Activated naive CD8-positive, alpha-beta T cell treated with anti-CD3 and anti-CD28 coated beads, Interleukin-2, amount 10 ng/mL, durations not matched to agents 7 days and 5 days (primary cell): ENCODE data around the gene SNRNP70. TPM values are rescaled to one million over a fixed set of nuclear protein-coding genes. Genes with fewer than 3 reads are reported as not detected.
"Not testable (repeated sequence)": the region's sequence is repeated elsewhere in the genome, so short reads cannot be mapped to it uniquely, and the experiment has no call there.

Experiments used
- ATAC-seq: fragments of 150-1000 bp; cut with Tn5 transposase; one replicate; pipeline ENCODE4 v1.10.0; 2021; ENCODE audit warnings: low read depth, moderate library complexity
- POLR2A ChIA-PET: fragments of 350-600 bp; sonication (Branson Sonifier 250); formaldehyde crosslinking; loops from one replicate; lab custom pipeline; 2021; ENCODE audit warnings: antibody characterized with exemption; lab: Charles Lee
- DNase-seq: peaks from one replicate; pipeline ENCODE4 v3.0.0; 2021
- H3K27ac Mint-ChIP-seq: one replicate; pipeline ENCODE4 v1.8.0; 2022; ENCODE audit warnings: mild to moderate bottlenecking, mixed read lengths
- H3K27me3 Mint-ChIP-seq: one replicate; pipeline ENCODE4 v1.8.0; 2022; ENCODE audit warnings: mild to moderate bottlenecking, moderate library complexity, mixed read lengths
- H3K36me3 Mint-ChIP-seq: one replicate; pipeline ENCODE4 v1.8.0; 2021; ENCODE audit warnings: mild to moderate bottlenecking, mixed read lengths
- H3K4me1 Mint-ChIP-seq: one replicate; pipeline ENCODE4 v1.8.0; 2021; ENCODE audit warnings: mixed read lengths
- H3K4me3 Mint-ChIP-seq: one replicate; pipeline ENCODE4 v1.8.0; 2022; ENCODE audit warnings: mild to moderate bottlenecking, moderate library complexity, mixed read lengths
- H3K9me3 Mint-ChIP-seq: one replicate; pipeline ENCODE4 v1.8.0; 2021; ENCODE audit warnings: mixed read lengths
- total RNA-seq, 2 experiments: library from RNA; stranded (reverse); gene quantifications; one replicate each; pipeline ENCODE4 v1.2.3, GENCODE V29; 2021

The SNRNP70 gene
- total RNA-seq, 2 experiments from 2014 or later: 321 to 328 TPM

DNA sequence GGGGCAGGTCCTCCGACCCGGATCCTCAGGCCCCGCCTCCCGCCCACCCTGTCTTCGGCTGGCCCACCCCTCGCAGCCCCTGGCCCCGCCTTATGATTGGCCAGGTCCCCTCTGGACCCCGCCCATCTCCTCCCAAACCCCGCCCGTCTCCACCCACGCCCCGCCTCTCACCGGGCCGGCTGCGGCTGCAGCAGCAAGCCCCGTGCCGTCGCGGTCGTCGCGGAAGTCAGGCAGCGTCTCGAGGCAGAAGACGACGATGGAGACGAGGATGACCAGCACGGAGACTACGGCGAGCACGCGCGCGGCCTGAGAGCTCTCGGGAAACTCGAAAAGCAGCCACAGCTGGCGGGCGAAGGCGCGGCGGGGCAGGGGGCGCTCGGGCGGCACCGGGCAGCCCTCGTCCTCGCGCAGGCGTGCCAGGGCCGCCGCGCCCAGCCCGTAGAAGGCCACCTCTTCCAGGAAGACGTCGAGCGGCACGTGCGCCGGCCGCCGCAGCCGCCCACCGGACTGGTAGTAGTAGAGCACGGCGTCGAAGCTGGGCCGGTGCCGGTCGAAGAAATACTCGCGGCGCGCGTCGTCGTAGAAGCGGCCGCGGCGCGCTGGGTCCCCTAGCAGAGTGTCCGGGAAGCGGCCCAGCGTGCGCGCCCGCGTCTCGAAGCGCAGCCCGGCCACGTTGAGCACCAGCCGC is 13.2 kb upstream of the SNRNP70 start:
- H3K4me1 Mint-ChIP-seq: peaks cover 6% of the 10 kb centered on the region
- no peak overlapping the region for H3K4me3 Mint-ChIP-seq
- H3K27ac Mint-ChIP-seq: no peak overlapping the region
- peaks cover 3% of the 10 kb centered on the region for H3K9me3 Mint-ChIP-seq
- ATAC-seq: no peak
- peaks cover 63% of the 10 kb centered on the region for H3K27me3 Mint-ChIP-seq
- no peak for DNase-seq
- POLR2A ChIA-PET: no interaction called here
- H3K36me3 Mint-ChIP-seq: peaks cover 2% of the 10 kb centered on the region

DNA sequence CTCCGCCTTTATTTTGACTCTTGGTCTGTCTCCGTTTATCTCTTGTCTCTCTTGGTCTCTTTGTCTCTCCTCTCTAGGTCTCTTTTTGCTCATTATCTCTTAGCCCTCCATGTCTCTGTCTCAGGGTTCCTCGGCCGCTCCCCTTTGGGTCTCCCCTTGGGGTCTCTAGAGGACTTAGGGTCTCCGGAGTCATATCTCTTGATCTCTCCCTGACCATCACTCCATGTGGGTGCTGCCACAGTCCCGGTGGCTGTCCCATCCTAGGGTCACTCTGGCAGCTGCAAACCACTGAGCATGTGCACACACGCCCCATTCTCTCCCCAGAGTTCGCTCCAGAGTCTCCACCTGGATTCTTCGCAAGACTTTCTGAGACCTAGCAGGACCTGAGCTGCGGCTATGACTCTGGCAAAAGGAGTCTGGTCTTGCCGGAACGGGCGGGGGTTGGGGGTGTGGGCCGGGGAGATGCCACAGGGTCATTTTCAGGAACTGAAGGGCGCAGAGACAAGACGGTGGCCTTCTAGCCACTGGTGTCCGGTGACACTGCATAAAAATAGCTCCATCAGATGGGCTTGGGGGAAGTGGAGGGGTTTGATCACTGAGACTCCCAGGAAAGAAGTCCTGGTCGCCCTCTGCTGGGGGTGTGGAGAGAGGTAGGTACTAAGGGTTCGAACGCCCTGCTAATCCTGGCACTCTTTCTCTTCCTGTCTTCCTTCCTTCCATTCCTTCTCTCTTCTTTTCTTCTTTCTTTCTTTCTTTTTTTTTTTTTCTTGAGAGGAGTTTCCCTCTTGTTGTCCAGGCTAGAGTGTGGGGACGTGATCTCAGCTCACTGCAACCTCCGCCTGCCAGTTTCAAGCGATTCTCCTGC is 11.5 kb upstream of the SNRNP70 start:
- Mint-ChIP-seq H3K4me1 (peaks cover 6% of the 10 kb centered on the region), H3K4me3 (peak overlapping the region; percentile 45), H3K27ac (peak overlapping the region; percentile 1), H3K36me3 (peaks cover 2% of the 10 kb centered on the region), H3K27me3 (peaks cover 47% of the 10 kb centered on the region), H3K9me3 (peaks cover 3% of the 10 kb centered on the region)
- ATAC-seq (no peak), DNase-seq (no peak)
- POLR2A ChIA-PET: interaction anchor here (0.7 kb wide), 1 partner anchor 77 kb away, joined by 4 read pairs; no protein-coding TSS in a partner anchor

DNA sequence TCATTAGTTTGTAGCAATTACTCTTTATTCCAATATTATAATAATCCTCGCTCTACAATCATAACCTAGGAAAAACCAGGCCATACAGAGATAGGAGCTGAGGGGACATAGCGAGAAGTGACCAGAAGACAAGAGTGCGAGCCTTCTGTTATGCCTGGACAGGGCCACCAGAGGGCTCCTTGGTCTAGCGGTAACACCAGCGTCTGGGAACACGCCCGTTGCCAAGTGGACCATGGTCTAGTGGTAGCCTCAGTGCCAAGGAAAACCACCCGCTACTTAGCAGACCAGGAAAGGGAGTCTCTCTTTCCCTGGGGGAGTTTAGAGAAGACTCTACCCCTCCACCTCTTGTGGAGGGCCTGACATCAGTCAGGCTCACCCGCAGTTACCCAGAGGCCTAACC is 10.4 kb upstream of the SNRNP70 start:
- H3K27ac Mint-ChIP-seq, H3K4me1 Mint-ChIP-seq, H3K36me3 Mint-ChIP-seq, ATAC-seq, H3K9me3 Mint-ChIP-seq, H3K4me3 Mint-ChIP-seq, POLR2A ChIA-PET, DNase-seq: not testable (repeated sequence)
- H3K27me3 Mint-ChIP-seq: peaks cover 37% of the 10 kb centered on the region

DNA sequence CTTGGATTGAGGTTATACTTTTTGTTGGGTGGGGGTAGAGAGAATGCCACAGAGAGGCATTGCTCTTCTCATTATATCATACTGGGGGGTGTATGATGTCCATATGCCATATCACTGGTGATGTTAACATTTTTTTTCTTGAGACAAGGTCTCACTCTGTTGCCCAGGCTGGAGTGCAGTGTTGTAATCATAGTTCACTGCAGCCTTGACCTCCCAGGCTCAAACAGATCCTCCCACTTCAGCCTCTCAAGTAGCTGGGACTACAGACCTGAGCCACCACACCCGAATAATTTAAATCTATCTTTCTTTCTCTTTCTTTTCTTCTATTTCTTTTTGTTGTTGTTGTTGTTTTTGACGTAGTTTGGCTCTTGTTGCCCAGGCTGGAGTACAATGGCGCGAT is 4.9 kb upstream of the SNRNP70 start:
- Mint-ChIP-seq H3K27ac (no peak overlapping the region), H3K4me1 (peaks cover 4% of the 10 kb centered on the region)

DNA sequence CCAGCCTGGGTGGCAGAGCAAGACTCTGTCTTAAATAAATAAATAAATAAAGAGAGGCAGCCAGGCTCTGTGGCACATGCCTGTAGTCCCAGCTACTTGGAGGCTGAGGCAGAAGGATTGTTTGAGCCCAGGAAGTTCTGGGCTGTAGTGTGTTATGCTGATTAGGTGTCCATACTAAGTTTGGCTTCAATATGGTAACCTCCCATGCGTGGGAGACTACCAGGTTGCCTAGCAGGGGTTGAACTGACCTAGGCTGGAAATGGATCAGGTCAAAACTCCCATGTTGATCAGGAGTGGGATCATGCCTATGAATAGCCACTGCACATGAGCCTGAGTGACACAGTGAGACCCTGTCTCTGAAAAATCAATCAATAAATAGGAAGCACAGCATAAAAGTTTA is 4.0 kb upstream of the SNRNP70 start:
- POLR2A ChIA-PET: no interaction called here
- ATAC-seq (no peak), DNase-seq (no peak)
- no peak overlapping the region for H3K4me3 Mint-ChIP-seq
- peaks cover 2% of the 10 kb centered on the region for H3K27me3 Mint-ChIP-seq
- no peak overlapping the region for H3K27ac Mint-ChIP-seq
- peaks cover 4% of the 10 kb centered on the region for H3K4me1 Mint-ChIP-seq
- H3K9me3 Mint-ChIP-seq: no peaks in the 10 kb centered on the region
- H3K36me3 Mint-ChIP-seq: peaks cover under 1% of the 10 kb centered on the region

More for the DNA sequence above, 4.9 kb upstream of the SNRNP70 start:
- Mint-ChIP-seq H3K27me3 (peaks cover 4% of the 10 kb centered on the region), H3K4me3 (no peak overlapping the region), H3K9me3 (no peaks in the 10 kb centered on the region), H3K36me3 (no peaks in the 10 kb centered on the region)
- POLR2A ChIA-PET: no interaction called here
- DNase-seq (no peak), ATAC-seq (no peak)

DNA sequence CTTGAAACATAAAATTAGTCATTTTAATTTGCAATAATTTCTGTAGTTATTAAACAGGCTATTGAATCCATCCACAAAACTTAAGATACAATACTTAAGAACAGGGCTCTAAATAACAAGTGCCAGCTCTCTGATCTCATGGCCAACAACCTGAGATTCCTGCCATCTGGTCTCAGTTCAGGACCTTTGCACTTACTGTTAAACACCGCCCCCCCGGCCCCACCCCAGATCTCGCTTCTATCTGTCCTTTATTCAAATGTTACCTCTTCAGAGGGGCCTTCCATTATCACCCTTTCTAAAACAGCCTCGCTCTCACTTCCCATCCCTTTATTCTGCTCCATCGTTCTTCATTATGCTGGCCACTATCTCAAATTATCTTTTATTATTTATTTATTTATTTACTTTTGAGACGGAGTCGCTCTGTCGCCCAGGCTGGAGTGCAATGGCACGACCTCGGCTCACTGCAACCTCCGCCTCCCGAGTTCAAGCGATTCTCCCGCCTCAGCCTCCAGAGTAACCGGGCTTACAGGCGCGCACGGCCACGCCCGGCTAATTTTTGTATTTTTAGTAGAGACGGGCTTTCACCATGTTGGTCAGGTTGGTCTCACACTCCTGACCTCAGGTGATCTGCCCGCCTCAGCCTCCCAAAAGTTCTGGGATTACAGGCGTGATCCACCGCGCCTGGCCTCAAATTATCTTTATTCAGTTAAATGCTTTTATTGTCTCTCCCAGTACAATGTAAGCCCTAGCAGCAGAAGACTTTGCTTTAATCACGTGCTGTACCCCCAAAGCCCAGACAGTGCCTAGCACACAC is 838 bp upstream of the SNRNP70 start:
- POLR2A ChIA-PET: no interaction called here
- no peak for DNase-seq
- Mint-ChIP-seq H3K27ac (peak overlapping the region; percentile 87), H3K4me3 (peak overlapping the region; percentile 96), H3K27me3 (peaks cover 2% of the 10 kb centered on the region), H3K9me3 (no peaks in the 10 kb centered on the region), H3K4me1 (peaks cover 23% of the 10 kb centered on the region), H3K36me3 (peaks cover 11% of the 10 kb centered on the region)
- no peak for ATAC-seq

DNA sequence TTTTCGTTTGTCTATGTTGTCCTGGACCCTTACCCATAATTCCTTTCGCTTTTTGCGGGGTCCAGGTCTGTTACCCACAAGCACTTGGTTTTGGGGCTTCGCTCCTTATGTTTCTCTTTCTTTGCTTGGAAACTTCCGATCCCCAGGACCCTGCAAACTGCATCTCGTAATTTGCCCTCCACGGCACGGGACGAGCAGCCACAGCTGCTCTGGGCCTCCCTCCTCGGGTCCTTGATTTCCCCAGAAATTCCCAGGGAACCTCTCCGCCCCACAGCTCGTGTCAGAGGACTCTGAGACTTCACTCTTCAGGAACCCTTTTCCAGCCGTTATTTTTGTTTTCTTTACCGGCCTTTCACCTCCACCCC is 599 bp downstream of the SNRNP70 start:
- Mint-ChIP-seq H3K4me1 (peaks cover 26% of the 10 kb centered on the region), H3K27ac (peak overlapping the region; percentile 87), H3K4me3 (peak overlapping the region; percentile 96), H3K36me3 (peaks cover 11% of the 10 kb centered on the region), H3K9me3 (no peaks in the 10 kb centered on the region), H3K27me3 (peaks cover 2% of the 10 kb centered on the region)
- ATAC-seq (no peak), DNase-seq (no peak)
- POLR2A ChIA-PET: interaction anchor here (0.9 to 1.3 kb wide), 2 partner anchors 9 to 12 kb away, joined by 3 to 4 read pairs; no protein-coding TSS in a partner anchor

DNA sequence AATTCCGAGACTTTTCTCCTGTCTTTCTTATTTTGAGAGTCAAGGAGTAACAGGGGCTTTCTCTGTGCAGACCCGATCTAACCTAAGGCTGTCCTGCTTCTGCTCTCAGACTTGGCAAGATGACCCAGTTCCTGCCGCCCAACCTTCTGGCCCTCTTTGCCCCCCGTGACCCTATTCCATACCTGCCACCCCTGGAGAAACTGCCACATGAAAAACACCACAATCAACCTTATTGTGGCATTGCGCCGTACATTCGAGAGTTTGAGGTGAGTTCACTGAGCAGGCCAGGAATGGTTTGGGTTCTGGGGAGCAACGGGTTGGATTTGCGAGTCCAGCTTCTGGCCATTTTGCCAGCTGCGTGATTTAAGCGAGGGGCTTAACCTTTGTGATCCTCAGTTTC is 1.0 kb downstream of the SNRNP70 start:
- Mint-ChIP-seq H3K4me3 (peak overlapping the region; percentile 96), H3K9me3 (no peaks in the 10 kb centered on the region), H3K27ac (peak overlapping the region; percentile 87), H3K36me3 (peaks cover 12% of the 10 kb centered on the region), H3K27me3 (peaks cover 2% of the 10 kb centered on the region), H3K4me1 (peaks cover 26% of the 10 kb centered on the region)
- no peak for ATAC-seq
- DNase-seq: no peak
- POLR2A ChIA-PET: interaction anchor here (0.9 to 1.3 kb wide), 3 partner anchors 9 to 11 kb away, joined by 3 to 4 read pairs (median 4); no protein-coding TSS in a partner anchor

DNA sequence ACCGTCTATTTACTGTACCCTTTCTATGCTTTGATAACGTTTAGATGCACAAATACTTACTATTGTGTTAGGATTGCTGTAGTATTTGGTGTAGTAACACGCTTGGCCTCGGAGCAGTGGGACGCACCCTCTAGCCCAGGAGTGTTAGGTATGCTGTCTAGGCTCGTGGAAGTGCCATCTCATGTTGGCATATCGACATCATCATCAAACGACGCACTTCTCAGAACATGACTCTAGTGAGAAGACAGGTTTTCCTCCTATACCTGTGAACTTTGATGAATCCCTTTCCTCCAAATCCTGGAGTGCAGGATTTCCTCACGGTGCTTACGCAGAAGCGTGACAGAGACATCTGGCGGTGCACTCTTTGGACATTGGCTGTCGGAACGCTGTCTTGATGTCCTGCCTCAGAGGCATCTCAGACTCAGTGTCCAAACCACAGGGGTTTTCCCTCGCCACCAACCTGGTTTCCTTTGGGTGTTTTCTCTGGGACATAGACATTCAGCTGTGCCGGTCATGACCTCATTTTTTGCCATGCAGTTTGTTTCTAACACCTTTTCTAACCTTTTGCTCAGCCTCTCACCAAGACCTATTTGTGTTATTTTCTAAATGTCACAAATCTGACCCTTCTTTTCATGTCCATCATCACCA is 6.3 kb downstream of the SNRNP70 start:
- no peak overlapping the region for H3K4me3 Mint-ChIP-seq
- H3K4me1 Mint-ChIP-seq: peaks cover 25% of the 10 kb centered on the region
- DNase-seq (no peak), ATAC-seq (no peak)
- no peaks in the 10 kb centered on the region for H3K9me3 Mint-ChIP-seq
- POLR2A ChIA-PET: no interaction called here
- H3K27ac Mint-ChIP-seq: no peak overlapping the region
- H3K36me3 Mint-ChIP-seq: peaks cover 23% of the 10 kb centered on the region
- no peaks in the 10 kb centered on the region for H3K27me3 Mint-ChIP-seq

DNA sequence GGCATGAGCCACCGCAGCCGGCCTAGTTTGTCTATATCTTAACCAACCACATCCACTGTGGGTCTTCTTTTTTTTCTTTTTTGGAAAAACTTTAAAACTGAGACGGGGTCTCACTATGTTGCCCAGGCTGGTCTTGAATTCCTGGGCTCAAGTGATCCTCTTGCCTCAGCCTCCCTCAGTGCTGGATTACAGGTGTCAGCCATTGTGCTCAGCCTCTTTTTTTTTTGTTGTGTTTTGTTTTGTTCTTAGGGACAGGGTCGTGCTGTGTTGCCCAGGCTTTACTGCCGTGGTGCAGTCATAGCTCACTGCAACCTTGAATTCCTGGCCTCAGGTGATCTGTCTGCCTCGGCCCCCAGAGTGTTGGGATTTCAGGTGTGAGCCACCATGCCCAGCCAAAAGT is 7.4 kb downstream of the SNRNP70 start:
- Mint-ChIP-seq H3K4me1 (peaks cover 25% of the 10 kb centered on the region), H3K27ac (no peak overlapping the region), H3K4me3 (no peak overlapping the region), H3K36me3 (peaks cover 17% of the 10 kb centered on the region), H3K9me3 (no peaks in the 10 kb centered on the region), H3K27me3 (no peaks in the 10 kb centered on the region)
- no peak for ATAC-seq
- POLR2A ChIA-PET: no interaction called here
- DNase-seq: no peak

DNA sequence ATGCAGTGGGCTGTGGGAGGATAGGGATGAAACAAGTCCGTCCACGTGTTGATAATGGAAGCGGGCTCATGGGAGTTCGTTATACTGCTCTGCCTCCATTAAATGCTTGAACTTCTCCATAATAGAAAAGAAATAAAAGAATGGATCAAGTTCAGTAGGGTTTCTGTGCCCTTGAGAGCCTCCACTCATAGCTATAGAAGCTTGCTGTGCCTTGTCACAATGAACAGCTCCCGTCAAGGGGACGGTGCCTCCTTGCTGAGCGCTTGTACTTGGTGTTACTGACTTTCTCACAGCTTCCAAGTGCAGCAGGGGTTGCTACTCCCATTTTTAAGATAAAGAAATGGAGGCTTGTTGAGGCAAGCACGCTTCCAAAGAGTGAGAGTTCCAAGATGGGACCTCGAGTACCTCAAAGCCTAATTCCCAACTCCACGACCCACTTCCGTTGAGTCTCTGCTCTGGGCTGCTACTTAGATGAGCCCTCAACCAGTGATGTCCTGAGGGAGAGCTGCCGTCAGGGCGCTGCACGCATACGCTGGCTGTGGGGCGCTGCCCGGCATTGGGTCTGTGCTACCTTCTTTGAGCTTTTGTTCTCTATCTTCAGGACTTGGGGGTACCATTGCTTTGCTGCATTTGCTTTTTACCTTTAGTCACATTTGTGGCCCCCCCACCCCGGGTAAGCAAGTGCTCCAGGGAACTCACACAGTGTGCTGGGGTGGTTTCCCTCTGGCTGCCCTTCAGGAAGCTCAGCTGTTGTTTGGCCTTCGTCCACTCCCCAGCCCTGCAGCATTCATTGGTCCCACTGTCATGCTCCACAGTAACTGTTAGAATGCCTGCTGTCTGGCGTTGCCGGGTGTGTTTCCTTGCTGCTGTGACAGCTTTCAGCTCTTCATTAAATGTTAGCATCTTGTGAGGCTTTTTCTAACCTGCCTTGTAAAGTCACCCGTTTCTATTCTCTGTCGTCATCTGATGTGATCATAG is 9.5 kb downstream of the SNRNP70 start:
- H3K27ac Mint-ChIP-seq: no peak overlapping the region
- H3K9me3 Mint-ChIP-seq: no peaks in the 10 kb centered on the region
- POLR2A ChIA-PET: interaction anchor here (1.0 to 1.3 kb wide), 2 partner anchors 9 to 97 kb away, joined by 3 to 4 read pairs; no protein-coding TSS in a partner anchor

More for the DNA sequence above, 9.5 kb downstream of the SNRNP70 start:
- no peak for DNase-seq
- Mint-ChIP-seq H3K27me3 (no peaks in the 10 kb centered on the region), H3K4me3 (no peak overlapping the region), H3K36me3 (peaks cover 21% of the 10 kb centered on the region), H3K4me1 (peaks cover 21% of the 10 kb centered on the region)
- ATAC-seq: no peak
